ENCODE results near the gene SCMH1. TPM values are rescaled to one million over a fixed set of nuclear protein-coding genes. Genes with fewer than 3 reads are reported as not detected.

The SCMH1 gene
- total RNA-seq, 1 experiment from 2014 or later = 19.4 TPM

- TF ChIP-seq ATF2 (CRISPR knock-in tag; IDR thresholded peaks at IDR 0.05; ENCODE audit: borderline replicate concordance, low read depth) = no peak
Measured at GRCh38 chr1:41144285-41144684, 97.8 kb downstream of the SCMH1 start (continued).

- CTCF ChIA-PET = no interaction called here
- peaks cover 6% of the 10 kb centered on the region for H3K4me1 Mint-ChIP-seq
- H3K9me3 Mint-ChIP-seq = peaks cover 53% of the 10 kb centered on the region
- no peak for DNase-seq (ENCODE audit: low spot score)
- no peak for ATAC-seq
- TF ChIP-seq IRF2 (CRISPR knock-in tag; IDR thresholded peaks at IDR 0.05; ENCODE audit: borderline replicate concordance, low read depth) = no peak
- no peak for TF ChIP-seq ERG (CRISPR knock-in tag; IDR thresholded peaks at IDR 0.05)
- no peak for TF ChIP-seq SOX15 (CRISPR knock-in tag; IDR thresholded peaks at IDR 0.05)
- no peak for TF ChIP-seq MYBL2 (CRISPR knock-in tag; IDR thresholded peaks at IDR 0.05)
- TF ChIP-seq GTF2I (CRISPR knock-in tag; conservative IDR thresholded peaks at IDR 0.05) = no peak
- TF ChIP-seq ZNF219 (CRISPR knock-in tag; IDR thresholded peaks at IDR 0.05; ENCODE audit: borderline replicate concordance) = no peak
- no peak for TF ChIP-seq ZSCAN18 (CRISPR knock-in tag; IDR thresholded peaks at IDR 0.05)
- POLR2A ChIA-PET = no interaction called here
- H3K4me3 Mint-ChIP-seq = no peak overlapping the region
- peaks cover 68% of the 10 kb centered on the region for H3K36me3 Mint-ChIP-seq
- no peak overlapping the region for H3K27ac Mint-ChIP-seq
- no peaks in the 10 kb centered on the region; the same call in 1 of the 2 replicates for H3K27me3 Mint-ChIP-seq (ENCODE audit: low read depth)
Measured at GRCh38 chr1:41138549-41138948, 103.6 kb downstream of the SCMH1 start.

GRCh38 chr1:41135196-41135947 lies 106.7 kb downstream of the SCMH1 start:
- ATAC-seq (no peak), DNase-seq (ENCODE audit: low spot score) (no peak)
- H3K9me3 Mint-ChIP-seq = peaks cover 47% of the 10 kb centered on the region
- peaks cover 58% of the 10 kb centered on the region for H3K36me3 Mint-ChIP-seq
- TF ChIP-seq CTCF (IDR thresholded peaks at IDR 0.05) (no peak), GRHL2 (CRISPR knock-in tag; IDR thresholded peaks at IDR 0.05; ENCODE audit: insufficient replicate concordance, severe bottlenecking) (no peak), AFF4 (CRISPR knock-in tag; IDR thresholded peaks at IDR 0.05; ENCODE audit: borderline replicate concordance) (no peak), RELA (CRISPR knock-in tag; IDR thresholded peaks at IDR 0.05; ENCODE audit: borderline replicate concordance) (no peak), CREB1 (CRISPR knock-in tag; IDR thresholded peaks at IDR 0.05) (no peak), IRF1 (CRISPR knock-in tag; IDR thresholded peaks at IDR 0.05) (no peak), SP1 (CRISPR knock-in tag; conservative IDR thresholded peaks at IDR 0.05) (no peak), ATF3 (CRISPR knock-in tag; conservative IDR thresholded peaks at IDR 0.05) (no peak), RORB (CRISPR knock-in tag; IDR thresholded peaks at IDR 0.05) (no peak), ZBTB43 (CRISPR knock-in tag; IDR thresholded peaks at IDR 0.05) (no peak), IRF2 (CRISPR knock-in tag; IDR thresholded peaks at IDR 0.05; ENCODE audit: borderline replicate concordance, low read depth) (no peak), ZMAT4 (CRISPR knock-in tag; IDR thresholded peaks at IDR 0.05) (no peak)
- H3K4me3 Mint-ChIP-seq = no peak overlapping the region
- H3K4me1 Mint-ChIP-seq = peaks cover 6% of the 10 kb centered on the region
- ChIA-PET CTCF (no interaction called here), POLR2A (no interaction called here)
- no peak overlapping the region for H3K27ac Mint-ChIP-seq
- H3K27me3 Mint-ChIP-seq (ENCODE audit: low read depth) = no peaks in the 10 kb centered on the region; the same call in 1 of the 2 replicates
